AG09309 (cell line): ENCODE data around the gene OTC.

Experiments used
- DNase-seq: peaks from one replicate; pipeline ENCODE4 v3.0.0-alpha.2; 2010; ENCODE audit warnings: low read depth
- H3K4me3 ChIP-seq: 2 replicates; pipeline ENCODE4 v1.5.1; 2011; ENCODE audit warnings: mild to moderate bottlenecking, low read depth, low read length, moderate library complexity; ENCODE audit not compliant: control insufficient read depth
- CTCF ChIP-seq: IDR thresholded peaks from 2 replicates; pipeline ENCODE4 v1.5.1; 2011; ENCODE audit warnings: mild to moderate bottlenecking, low read depth, low read length, inconsistent platforms; ENCODE audit not compliant: insufficient read depth, control insufficient read depth; ENCODE audit errors: missing control alignments

OTC gene

GRCh38 chrX:38468563-38469157, 116.3 kb downstream of the OTC start:
- no peak for TF ChIP-seq CTCF
- H3K4me3 ChIP-seq, result no peak overlapping the region
- DNase-seq, result no peak
